GM19193 (cell line): ENCODE data around the gene IGF2.

Source experiments
- POLR2A ChIP-seq: IDR thresholded peaks from 4 replicates; pipeline ENCODE4 v1.6.1; 2011; ENCODE audit not compliant: insufficient read depth, insufficient read length; ENCODE audit errors: extremely low read depth

IGF2 gene

DNA sequence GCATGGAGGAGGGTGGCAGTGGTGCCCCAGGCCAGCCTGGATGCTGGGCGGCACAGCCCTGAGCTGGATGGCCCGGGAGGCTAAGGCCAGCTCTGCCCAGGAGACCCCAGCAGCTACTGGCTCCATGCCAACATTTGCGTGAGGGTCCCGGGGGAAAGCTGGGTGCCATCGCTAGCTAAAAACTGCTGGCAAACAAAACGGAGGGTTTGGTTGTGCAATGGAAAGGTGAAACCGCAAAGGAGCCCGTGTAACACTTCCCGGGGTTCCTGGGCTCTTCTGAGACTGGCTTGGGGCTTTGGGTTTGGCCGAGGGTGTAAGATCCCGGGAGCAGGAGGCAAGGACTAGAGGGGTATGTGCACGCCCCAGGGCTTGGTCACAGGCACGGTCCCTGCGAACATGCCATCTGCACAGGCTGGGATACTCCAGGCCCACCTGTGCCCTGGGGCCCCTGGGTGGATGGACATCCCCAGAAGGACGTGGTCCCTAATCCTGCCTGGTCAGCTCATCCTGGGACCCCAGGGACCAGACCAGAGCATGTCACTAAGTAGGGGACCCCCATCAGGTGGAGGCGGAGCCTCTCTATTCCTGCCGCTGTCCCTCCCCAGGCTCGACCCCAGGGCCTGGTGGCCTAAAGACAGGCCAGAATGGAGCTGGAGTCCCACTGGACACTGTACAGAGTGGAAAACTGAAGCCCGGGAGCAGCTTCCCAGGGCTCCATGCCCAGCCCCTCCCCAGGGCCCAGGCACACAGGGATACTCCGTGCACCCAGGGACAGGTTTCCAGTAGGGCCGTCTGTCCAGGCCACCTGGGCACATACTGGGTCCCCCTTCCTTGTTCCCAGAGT lies 44.6 kb downstream of the IGF2 start:
- TF ChIP-seq POLR2A, result no peak

- no peak for TF ChIP-seq POLR2A
These were observed 45.4 kb downstream of the IGF2 start for GRCh38 chr11:2093575-2094353.

GRCh38 chr11:2092956-2093412 lies 46.2 kb downstream of the IGF2 start:
- TF ChIP-seq POLR2A, result no peak

GRCh38 chr11:2092464-2092910 lies 46.7 kb downstream of the IGF2 start:
- no peak for TF ChIP-seq POLR2A

- TF ChIP-seq POLR2A, result no peak
These were observed 47.3 kb downstream of the IGF2 start for GRCh38 chr11:2091786-2092463.

GRCh38 chr11:2091112-2091746 lies 48.0 kb downstream of the IGF2 start:
- no peak for TF ChIP-seq POLR2A

DNA sequence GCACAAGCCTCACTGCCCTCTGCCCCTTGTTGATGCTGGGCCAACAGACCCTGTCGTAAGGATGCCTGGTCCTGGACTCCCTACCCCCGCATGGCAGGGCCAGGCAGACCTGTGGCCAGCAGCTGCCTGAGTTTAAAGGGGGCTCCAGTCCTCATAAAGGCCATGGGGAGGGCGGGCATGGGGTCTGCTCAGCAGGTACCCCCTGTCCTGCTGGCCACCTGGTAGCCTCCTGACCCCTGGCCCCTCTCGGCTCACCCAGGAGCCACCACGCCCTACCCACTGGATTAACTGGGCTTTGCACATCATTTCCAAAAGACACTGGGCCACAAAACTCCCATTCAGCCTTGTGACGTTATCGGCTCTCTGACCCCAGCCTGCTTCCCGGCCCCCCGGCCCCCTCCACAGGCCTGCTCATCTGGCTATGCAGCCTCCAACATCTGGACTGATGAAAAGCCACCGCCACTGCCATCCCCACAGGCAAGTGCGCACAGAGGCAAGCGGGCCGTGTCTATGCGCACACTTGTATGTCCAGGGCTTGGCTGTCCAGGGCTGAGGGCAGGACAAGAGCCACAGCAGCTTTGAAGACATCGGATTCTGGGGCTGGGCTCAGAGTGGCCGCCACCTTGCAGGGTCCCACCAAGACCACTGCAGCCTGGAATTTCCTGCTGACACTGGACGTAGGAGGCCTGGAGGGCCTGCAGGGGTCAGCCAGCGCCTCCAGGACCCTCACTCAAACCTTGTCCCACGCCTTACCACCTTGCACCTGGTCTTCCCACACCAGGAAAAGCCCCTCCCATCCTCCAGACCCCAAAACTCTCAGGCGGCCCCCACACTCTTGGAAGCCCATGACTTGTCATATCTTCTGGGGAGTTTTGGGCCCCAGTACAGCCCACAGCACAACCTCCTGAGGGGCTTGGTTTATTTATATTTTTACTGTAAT lies 48.7 kb downstream of the IGF2 start:
- TF ChIP-seq POLR2A, result no peak

DNA sequence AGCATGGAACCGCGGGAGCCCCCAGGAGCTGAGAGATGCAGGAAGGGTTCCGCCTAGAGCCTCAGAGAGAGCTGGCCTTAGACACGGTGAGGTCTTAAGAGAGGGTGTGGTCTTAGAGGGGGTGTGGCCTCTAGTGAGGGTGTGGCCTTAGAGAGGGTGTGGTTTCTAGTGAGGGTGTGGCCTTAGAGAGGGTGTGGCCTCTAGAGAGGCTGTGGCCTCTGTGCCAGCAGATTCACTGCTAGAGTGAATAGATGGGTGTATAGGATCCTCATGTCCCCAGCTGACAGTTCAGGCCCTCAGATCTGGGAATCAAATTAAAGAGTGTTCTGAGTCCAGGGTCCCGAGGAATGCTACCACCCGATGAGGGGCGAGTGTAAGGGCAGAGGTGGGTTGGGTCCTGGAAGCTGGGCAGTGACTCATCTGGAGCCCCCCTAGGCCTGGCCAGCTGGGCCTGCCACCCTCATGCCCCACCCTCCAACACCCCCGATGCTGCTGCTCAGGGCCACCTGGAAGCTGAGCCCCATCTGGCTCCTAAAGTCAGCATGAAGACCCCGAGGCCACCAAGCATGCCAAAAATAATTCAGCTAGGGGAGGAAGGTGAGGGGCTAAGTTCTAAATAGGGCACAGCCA lies 49.5 kb downstream of the IGF2 start:
- no peak for TF ChIP-seq POLR2A

- TF ChIP-seq POLR2A, result no peak
These were observed 50.2 kb downstream of the IGF2 start for GRCh38 chr11:2088746-2089535.

DNA sequence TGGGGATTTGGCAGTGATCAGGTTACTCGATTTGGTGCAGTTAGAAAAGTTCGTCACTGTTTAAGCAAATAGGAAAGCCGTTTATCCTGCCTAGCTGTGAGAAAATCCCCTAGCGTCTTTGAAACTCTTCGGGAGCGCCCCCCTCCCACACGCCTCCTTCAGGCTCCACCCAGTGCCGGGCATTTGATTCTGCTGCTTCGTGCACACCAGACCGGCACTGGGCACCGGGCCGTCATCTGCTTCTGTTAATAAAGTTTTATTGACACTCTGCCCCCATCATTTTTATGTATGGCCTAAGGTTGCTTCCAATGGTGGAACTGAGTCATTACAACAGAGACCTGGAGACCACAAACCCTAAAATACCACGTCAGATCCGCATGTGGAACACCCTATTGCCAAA lies 50.9 kb downstream of the IGF2 start:
- TF ChIP-seq POLR2A, result no peak

- no peak for TF ChIP-seq POLR2A
These were observed 52.7 kb downstream of the IGF2 start for GRCh38 chr11:2086239-2087040.
